Mucosa of rectum (tissue), 2 donors: Measurements from ENCODE around the gene WDR77.
A peak's percentile ranks its signal among the peaks of the same experiment; 100 is the strongest.

Experiments
- H3K27ac ChIP-seq, 2 donors: one replicate each; pipeline ENCODE4 v1.7.0; 2013; ENCODE audit warnings: inconsistent platforms in 2 of 2, low read depth in 2 of 2, low read length in 2 of 2
- H3K27me3 ChIP-seq, 2 donors: one replicate each; pipeline ENCODE4 v1.7.0; 2013; ENCODE audit warnings: low read length in 2 of 2; ENCODE audit not compliant: control insufficient read depth in 2 of 2, insufficient read depth in 2 of 2
- H3K36me3 ChIP-seq, 2 donors: one replicate each; pipeline ENCODE4 v1.7.0; 2013; ENCODE audit warnings: low read length in 2 of 2; ENCODE audit not compliant: control insufficient read depth in 2 of 2, insufficient read depth in 2 of 2
- H3K4me1 ChIP-seq, 2 donors: one replicate each; pipeline ENCODE4 v1.7.0; 2013; ENCODE audit warnings: low read length in 2 of 2, mild to moderate bottlenecking in 1 of 2; ENCODE audit not compliant: control insufficient read depth in 2 of 2, insufficient read depth in 2 of 2
- H3K4me3 ChIP-seq, 2 donors: one replicate each; pipeline ENCODE4 v1.7.0; 2013; ENCODE audit warnings: low read length in 2 of 2
- H3K9ac ChIP-seq, 2 donors: one replicate each; pipeline ENCODE4 v1.7.0; 2013; ENCODE audit warnings: low read length in 2 of 2, low read depth in 1 of 2, mild to moderate bottlenecking in 1 of 2
- H3K9me3 ChIP-seq, 2 donors: one replicate each; pipeline ENCODE4 v1.7.0; 2013; ENCODE audit warnings: low read length in 2 of 2; ENCODE audit not compliant: control insufficient read depth in 2 of 2
- donor health status: healthy.
- donor health status: Normal muscosa, but diverticular disease.

The WDR77 gene

DNA sequence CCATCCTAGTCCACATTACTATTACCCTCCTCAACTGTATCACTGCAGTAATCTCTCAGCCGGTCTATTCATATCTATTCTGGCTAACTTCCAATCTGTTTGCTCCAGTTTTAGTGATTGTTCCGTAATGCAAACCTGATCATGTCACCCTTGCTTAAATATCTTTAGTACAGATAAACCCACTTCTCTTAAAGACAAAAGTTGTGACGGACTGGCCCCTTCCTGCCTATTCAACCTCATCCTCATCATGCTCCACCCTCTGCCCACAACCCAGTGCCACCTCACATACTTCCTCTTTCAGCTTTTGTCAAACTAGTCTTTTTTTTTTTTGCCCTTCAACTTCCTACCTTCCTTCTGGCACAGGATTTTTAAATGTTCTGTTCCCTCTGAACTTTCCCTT, 22.0 kb upstream of the WDR77 start:
- Histone ChIP-seq H3K4me3 (no peak overlapping the region), H3K27me3 (no peaks in the 10 kb centered on the region), H3K4me1 (peaks cover 0 to 3% of the 10 kb centered on the region in 2 donors), H3K9ac (no peak overlapping the region), H3K27ac (peak overlapping the region; percentile 16 to 53), H3K9me3 (no peaks in the 10 kb centered on the region), H3K36me3 (peaks cover 16 to 22% of the 10 kb centered on the region in 2 donors)

DNA sequence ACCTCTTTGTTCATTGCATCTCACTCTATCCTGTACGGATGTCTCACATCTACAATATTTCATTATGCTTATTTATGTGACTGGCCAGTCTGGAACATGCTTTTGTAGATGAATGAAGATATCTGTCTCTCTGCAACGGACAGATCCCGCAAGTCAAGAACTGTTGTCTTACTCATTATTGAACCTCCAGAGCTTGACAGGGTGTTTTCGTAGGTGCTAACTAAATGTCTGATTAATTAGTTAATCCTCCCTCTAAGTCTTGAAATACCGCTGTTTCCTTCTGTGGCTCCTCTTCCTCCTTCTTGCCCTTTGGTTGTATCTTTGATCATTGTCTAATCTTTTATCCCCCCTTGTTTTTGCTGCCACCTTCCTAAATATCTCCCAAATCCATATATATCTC, 21.5 kb upstream of the WDR77 start:
- H3K9ac ChIP-seq = no peak overlapping the region
- H3K4me1 ChIP-seq = peaks cover 0 to 3% of the 10 kb centered on the region in 2 donors
- peak overlapping the region; percentile 16 to 53 for H3K27ac ChIP-seq
- peaks cover 16 to 22% of the 10 kb centered on the region in 2 donors for H3K36me3 ChIP-seq
- no peaks in the 10 kb centered on the region for H3K27me3 ChIP-seq
- H3K4me3 ChIP-seq = no peak overlapping the region
- no peaks in the 10 kb centered on the region for H3K9me3 ChIP-seq

DNA sequence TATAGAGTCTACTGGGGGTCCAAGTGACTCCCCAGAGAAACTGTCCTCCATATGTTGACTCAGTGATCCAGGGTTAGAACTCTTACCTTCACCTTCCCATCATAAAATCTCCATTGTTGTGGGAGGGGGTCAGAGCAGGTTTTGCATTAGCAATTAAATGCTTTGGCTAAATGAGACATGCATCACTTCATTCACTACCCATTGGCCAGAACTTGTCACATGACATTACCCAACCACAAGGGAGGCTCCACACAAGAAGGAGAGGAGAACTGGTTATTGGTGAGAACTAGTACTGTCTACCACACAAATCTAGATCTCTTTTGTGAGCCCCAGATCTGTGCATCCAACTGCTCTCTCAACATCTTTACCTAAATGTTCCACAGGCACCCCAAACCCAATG, 20.5 kb upstream of the WDR77 start:
- H3K4me3 ChIP-seq = no peak overlapping the region
- no peak overlapping the region for H3K9ac ChIP-seq
- no peak overlapping the region for H3K27ac ChIP-seq
- H3K9me3 ChIP-seq = no peaks in the 10 kb centered on the region
- H3K36me3 ChIP-seq = peaks cover 16 to 22% of the 10 kb centered on the region in 2 donors
- no peaks in the 10 kb centered on the region for H3K27me3 ChIP-seq
- H3K4me1 ChIP-seq = peaks cover 0 to 3% of the 10 kb centered on the region in 2 donors

DNA sequence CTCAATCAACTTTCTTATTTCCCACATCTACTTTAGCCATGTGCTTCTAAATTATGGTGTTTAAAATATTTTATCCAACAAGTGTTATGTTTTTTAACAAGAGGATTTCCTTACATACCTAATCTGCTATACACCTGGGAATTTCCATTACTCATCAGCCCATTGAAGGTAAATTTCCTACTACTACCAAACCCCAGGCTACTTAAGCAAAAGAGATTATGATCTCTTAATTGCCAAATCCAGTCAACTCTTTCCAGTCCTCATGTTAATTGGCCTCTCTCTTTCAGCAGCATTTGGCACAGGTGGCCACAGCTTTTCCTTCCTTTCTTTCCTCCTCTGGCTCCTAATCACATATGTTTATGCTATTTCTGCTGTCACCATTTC, 19.7 kb upstream of the WDR77 start:
- H3K36me3 ChIP-seq = peaks cover 16 to 22% of the 10 kb centered on the region in 2 donors
- H3K4me1 ChIP-seq = peaks cover 0 to 3% of the 10 kb centered on the region in 2 donors
- H3K9ac ChIP-seq = no peak overlapping the region
- H3K27me3 ChIP-seq = no peaks in the 10 kb centered on the region
- no peak overlapping the region for H3K27ac ChIP-seq
- H3K9me3 ChIP-seq = no peaks in the 10 kb centered on the region
- no peak overlapping the region for H3K4me3 ChIP-seq

DNA sequence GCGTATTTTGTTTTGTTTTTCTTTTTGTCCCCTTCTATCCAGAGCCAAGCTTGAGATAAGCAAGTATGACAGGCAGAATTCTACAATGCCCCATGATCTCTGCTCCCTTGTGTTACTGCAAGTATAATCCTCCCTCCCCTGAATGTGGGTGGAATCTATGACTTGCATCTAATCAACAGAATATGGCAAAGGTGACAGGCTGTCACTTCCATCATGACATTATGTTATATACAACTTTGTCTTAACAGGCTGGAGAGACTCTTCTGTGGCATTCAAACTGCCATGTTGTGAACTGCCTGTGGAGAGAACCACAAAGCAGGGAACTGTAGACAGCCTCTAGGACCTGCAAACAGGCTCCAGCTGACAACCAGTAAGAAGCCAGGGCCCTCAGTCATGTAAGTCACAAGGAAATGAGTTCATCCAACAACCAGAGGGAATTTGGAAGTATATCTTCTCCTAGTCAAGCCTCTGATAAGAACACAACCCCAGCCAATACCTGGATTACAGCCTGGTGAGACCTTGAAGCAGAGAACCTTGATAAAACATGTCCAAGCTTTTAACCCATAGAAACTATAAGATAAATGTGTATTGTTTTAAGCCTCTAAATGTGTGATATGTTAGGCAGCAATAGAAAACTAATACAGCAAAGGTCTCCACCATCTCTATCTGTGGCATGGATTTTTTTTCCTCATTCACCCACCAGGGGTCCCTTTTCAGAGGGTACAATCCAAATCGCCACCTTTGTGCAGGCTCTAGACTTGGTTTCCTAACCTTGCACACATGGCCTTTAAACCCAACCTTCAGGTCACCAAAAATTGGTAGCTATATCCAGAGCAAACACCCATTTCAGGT, 19.0 kb upstream of the WDR77 start:
- Histone ChIP-seq H3K36me3 (peaks cover 16 to 22% of the 10 kb centered on the region in 2 donors), H3K4me3 (no peak overlapping the region), H3K9me3 (no peaks in the 10 kb centered on the region), H3K4me1 (peaks cover 0 to 3% of the 10 kb centered on the region in 2 donors), H3K27ac (no peak overlapping the region), H3K9ac (no peak overlapping the region), H3K27me3 (no peaks in the 10 kb centered on the region)

DNA sequence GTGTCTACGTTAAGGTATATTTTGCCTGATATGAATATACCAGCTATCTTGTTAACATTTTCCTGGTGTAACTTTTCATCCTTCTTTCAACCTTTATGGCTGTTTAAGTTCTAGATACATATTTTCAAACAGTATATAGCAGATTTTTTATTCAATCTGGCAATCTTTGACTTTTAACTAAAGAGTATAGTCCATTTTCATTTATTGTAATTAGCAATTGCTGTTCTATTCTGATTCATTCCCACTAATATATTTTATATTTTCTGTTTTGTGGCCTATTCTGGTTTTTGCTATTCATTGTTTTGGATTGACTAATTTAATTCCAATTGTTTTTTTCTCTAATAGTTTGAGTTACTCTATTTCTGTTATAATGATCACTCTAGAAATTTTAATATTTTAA, 17.4 kb upstream of the WDR77 start:
- no peaks in the 10 kb centered on the region for H3K9me3 ChIP-seq
- H3K4me1 ChIP-seq = peaks cover 0 to 3% of the 10 kb centered on the region in 2 donors
- peaks cover 22 to 38% of the 10 kb centered on the region in 2 donors for H3K36me3 ChIP-seq
- H3K27ac ChIP-seq = no peak overlapping the region
- no peak overlapping the region for H3K4me3 ChIP-seq
- H3K9ac ChIP-seq = no peak overlapping the region
- H3K27me3 ChIP-seq = no peaks in the 10 kb centered on the region

DNA sequence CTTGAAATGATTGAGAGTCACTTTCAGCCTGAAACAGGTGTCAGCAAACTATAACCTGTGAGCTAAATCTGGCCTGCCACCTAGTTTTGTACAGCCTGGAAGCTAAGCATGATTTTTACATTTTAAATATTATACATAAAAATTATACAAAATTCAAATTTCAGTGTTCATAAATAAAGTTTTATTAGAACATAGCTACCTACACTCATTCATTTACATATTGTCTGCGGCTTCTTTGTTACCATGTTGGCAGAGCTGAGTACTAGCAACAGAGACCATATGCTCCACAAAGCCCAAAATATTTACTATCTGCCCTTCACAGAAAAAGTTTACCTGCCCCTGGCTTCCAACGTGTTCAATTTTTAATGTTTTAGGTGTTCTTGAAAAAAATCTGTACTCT, 16.7 kb upstream of the WDR77 start:
- Histone ChIP-seq H3K27me3 (no peaks in the 10 kb centered on the region), H3K27ac (no peak overlapping the region), H3K4me3 (no peak overlapping the region), H3K36me3 (peaks cover 23 to 45% of the 10 kb centered on the region in 2 donors), H3K9me3 (no peaks in the 10 kb centered on the region), H3K4me1 (peaks cover 0 to 3% of the 10 kb centered on the region in 2 donors), H3K9ac (no peak overlapping the region)

DNA sequence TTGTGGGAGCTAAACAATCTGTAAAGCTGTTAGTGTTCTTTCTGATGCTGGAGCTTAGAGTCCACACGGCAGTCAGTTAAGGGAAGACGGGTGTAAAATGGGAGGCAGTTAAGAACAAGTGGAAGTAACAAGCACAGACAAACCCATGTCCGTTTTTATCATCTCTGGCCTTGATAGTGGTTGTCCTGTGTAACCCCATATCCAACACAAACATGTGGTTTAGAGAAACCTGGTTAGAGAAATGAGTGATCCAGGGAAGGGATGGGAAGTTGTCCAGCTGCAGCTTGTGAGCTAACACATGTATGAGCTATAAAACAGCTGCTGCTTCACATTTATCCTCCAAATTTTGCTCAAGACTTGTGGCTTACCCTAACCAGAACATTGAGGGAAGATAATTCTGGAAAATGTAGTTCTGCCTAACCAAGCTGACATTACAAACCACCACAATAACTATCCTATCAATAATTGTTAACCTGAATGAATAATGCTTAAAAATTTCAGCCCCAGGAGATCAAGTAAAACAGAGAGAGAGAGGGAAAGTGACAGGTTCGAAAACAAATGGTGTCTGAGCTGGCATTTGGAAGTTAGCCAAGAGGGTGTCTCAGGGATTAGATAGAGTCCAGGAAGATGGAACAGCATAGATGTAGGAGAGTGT, 14.1 kb upstream of the WDR77 start:
- Histone ChIP-seq H3K4me1 (no peaks in the 10 kb centered on the region), H3K36me3 (peaks cover 34 to 49% of the 10 kb centered on the region in 2 donors), H3K4me3 (no peak overlapping the region), H3K9ac (no peak overlapping the region), H3K27ac (no peak overlapping the region), H3K9me3 (no peaks in the 10 kb centered on the region), H3K27me3 (no peaks in the 10 kb centered on the region)

DNA sequence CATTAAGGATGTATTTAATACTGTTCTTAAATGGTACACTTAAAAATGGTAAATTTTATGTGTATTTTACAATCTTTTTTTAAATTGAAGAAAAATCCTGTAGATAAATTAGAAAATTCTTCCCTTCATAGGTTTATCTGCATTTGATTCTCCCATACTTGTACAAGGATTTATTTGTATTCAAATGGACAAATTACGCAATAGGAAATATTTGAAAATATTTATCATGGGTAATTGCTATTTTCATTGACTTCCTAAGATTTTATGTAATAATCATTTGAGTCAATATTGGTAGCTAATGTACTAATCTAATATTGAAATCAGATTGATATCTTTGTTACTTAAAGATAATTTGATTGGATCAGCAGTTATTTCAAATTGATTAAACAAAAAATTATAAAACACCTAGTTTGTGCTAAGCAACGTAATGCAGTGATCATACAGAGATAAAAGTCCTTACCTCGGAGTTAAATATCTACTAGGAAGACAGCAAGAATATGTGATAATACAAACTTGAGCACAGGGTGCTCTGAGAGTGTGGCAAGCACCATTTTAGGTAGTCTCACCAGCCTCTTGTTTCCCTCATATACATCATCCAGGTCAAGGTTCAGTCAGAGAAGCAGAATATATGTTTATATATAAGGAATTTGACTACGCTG, 13.4 kb upstream of the WDR77 start:
- H3K9ac ChIP-seq = no peak overlapping the region
- H3K9me3 ChIP-seq = no peaks in the 10 kb centered on the region
- peaks cover 33 to 53% of the 10 kb centered on the region in 2 donors for H3K36me3 ChIP-seq
- no peaks in the 10 kb centered on the region for H3K4me1 ChIP-seq
- H3K27ac ChIP-seq = no peak overlapping the region
- H3K27me3 ChIP-seq = no peaks in the 10 kb centered on the region
- H3K4me3 ChIP-seq = no peak overlapping the region

DNA sequence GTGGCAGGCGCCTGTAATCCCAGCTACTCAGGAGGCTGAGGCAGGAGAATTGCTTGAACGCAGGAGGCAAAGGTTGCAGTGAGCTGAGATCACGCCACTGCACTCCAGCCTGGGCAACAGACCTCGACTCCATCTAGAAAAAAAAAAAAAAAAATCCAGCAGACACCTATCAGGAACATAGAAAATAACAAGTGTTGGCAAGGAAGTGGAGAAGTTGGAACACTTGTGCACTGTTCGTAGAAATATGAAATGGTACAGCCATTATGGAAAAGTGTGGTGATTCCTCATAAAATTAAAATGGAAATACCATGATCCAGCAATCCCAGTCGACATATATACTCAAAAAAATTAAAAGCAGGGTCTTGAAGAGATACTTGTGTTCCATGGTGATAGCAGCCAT, 12.7 kb upstream of the WDR77 start:
- peaks cover 40 to 60% of the 10 kb centered on the region in 2 donors for H3K36me3 ChIP-seq
- H3K27ac ChIP-seq = no peak overlapping the region

More for the DNA sequence above, 12.7 kb upstream of the WDR77 start:
- no peaks in the 10 kb centered on the region for H3K27me3 ChIP-seq
- no peaks in the 10 kb centered on the region for H3K4me1 ChIP-seq
- no peaks in the 10 kb centered on the region for H3K9me3 ChIP-seq
- no peak overlapping the region for H3K9ac ChIP-seq
- H3K4me3 ChIP-seq = no peak overlapping the region
